G401.6 (cell line): ENCODE data around the gene UBASH3B.

Experiments used
- FAIRE-seq: peaks from 2 replicates; lab custom pipeline; 2012; peaks lifted over from hg19 to GRCh38; lab: Jason Lieb, UNC

UBASH3B gene

GRCh38 chr11:122649116-122649515 lies 6.4 kb upstream of the UBASH3B start:
- FAIRE-seq: no peak

- FAIRE-seq: no peak
These were observed 4.9 kb upstream of the UBASH3B start for GRCh38 chr11:122650619-122651018.

- FAIRE-seq: no peak
These were observed 3.0 kb upstream of the UBASH3B start for GRCh38 chr11:122652495-122652894.

GRCh38 chr11:122653916-122654585 lies 1.5 kb upstream of the UBASH3B start:
- FAIRE-seq: no peak

- no peak for FAIRE-seq
These were observed 630 bp downstream of the UBASH3B start for GRCh38 chr11:122656073-122656630.

- FAIRE-seq: no peak
These were observed 1.1 kb downstream of the UBASH3B start for GRCh38 chr11:122656631-122657101.

GRCh38 chr11:122659676-122660554 lies 4.4 kb downstream of the UBASH3B start:
- FAIRE-seq: no peak

GRCh38 chr11:122661182-122661945 lies 5.8 kb downstream of the UBASH3B start:
- FAIRE-seq: no peak

GRCh38 chr11:122663056-122663740 lies 7.7 kb downstream of the UBASH3B start:
- no peak for FAIRE-seq

- FAIRE-seq: no peak
These were observed 8.2 kb downstream of the UBASH3B start for GRCh38 chr11:122663764-122664163.

- FAIRE-seq: no peak
These were observed 8.7 kb downstream of the UBASH3B start for GRCh38 chr11:122664188-122664587.

- FAIRE-seq: no peak
These were observed 10.3 kb downstream of the UBASH3B start for GRCh38 chr11:122665861-122666260.

- no peak for FAIRE-seq
These were observed 11.2 kb downstream of the UBASH3B start for GRCh38 chr11:122666743-122667142.

GRCh38 chr11:122668562-122669090 lies 13.1 kb downstream of the UBASH3B start:
- FAIRE-seq: no peak

- no peak for FAIRE-seq
These were observed 14.6 kb downstream of the UBASH3B start for GRCh38 chr11:122670131-122670530.

- no peak for FAIRE-seq
These were observed 15.9 kb downstream of the UBASH3B start for GRCh38 chr11:122671400-122671891.

GRCh38 chr11:122672892-122673291 lies 17.4 kb downstream of the UBASH3B start:
- no peak for FAIRE-seq

GRCh38 chr11:122673701-122674100 lies 18.2 kb downstream of the UBASH3B start:
- FAIRE-seq: no peak

GRCh38 chr11:122676638-122677037 lies 21.1 kb downstream of the UBASH3B start:
- no peak for FAIRE-seq

GRCh38 chr11:122677256-122677655 lies 21.7 kb downstream of the UBASH3B start:
- no peak for FAIRE-seq

- FAIRE-seq: no peak
These were observed 22.9 kb downstream of the UBASH3B start for GRCh38 chr11:122678406-122678805.
